Keratinocyte (primary cell): ENCODE measurements around the gene LY86. TPM values are rescaled to one million over a fixed set of nuclear protein-coding genes. Genes with fewer than 3 reads are reported as not detected.

Experiments
- DNase-seq: peaks from one replicate; pipeline ENCODE4 v3.0.0-alpha.2; 2011; ENCODE audit warnings: low read depth, missing footprints, low spot score
- FAIRE-seq: peaks from 2 replicates; lab custom pipeline; 2011; peaks lifted over from hg19 to GRCh38; lab: Jason Lieb, UNC
- H2AFZ ChIP-seq: 2 replicates; pipeline ENCODE4 v1.6.0; 2012; ENCODE audit warnings: low read length, control low read depth, inconsistent platforms; ENCODE audit not compliant: control insufficient read depth
- H3K27ac ChIP-seq: 2 replicates; pipeline ENCODE4 v1.5.1; 2011; ENCODE audit warnings: low read length; ENCODE audit not compliant: control insufficient read depth, insufficient read depth
- H3K27me3 ChIP-seq: 3 replicates; pipeline ENCODE4 v1.6.0; 2011; ENCODE audit warnings: low read length; ENCODE audit not compliant: control insufficient read depth, insufficient read depth; ENCODE audit errors: extremely low read depth
- H3K36me3 ChIP-seq, 2 experiments: 2 replicates in 1 of 2; 3 replicates in 1 of 2; pipeline ENCODE4 v1.5.1; 2011; ENCODE audit warnings: low read length in 2 of 2, mild to moderate bottlenecking in 1 of 2; ENCODE audit not compliant: control insufficient read depth in 2 of 2, insufficient read depth in 2 of 2; ENCODE audit errors: extremely low read depth in 1 of 2
- H3K4me1 ChIP-seq: 3 replicates; pipeline ENCODE4 v1.5.1; 2011; ENCODE audit warnings: low read length; ENCODE audit not compliant: control insufficient read depth, insufficient read depth; ENCODE audit errors: extremely low read depth
- H3K4me2 ChIP-seq: 3 replicates; pipeline ENCODE4 v1.6.0; 2011; ENCODE audit warnings: low read depth, low read length; ENCODE audit not compliant: control insufficient read depth, insufficient read depth; ENCODE audit errors: extremely low read depth
- H3K4me3 ChIP-seq, 3 experiments: fragments of 200-600 bp in 1 of 3; sonication (generic) in 1 of 3; 2 replicates in 2 of 3; 3 replicates in 1 of 3; pipeline ENCODE4 v1.5.1; 2011 to 2016; ENCODE audit warnings: low read length in 3 of 3, mild to moderate bottlenecking in 3 of 3, control low read depth in 2 of 3, inconsistent platforms in 1 of 3, low read depth in 1 of 3, mixed read lengths in 1 of 3, mixed run types in 1 of 3, moderate library complexity in 1 of 3; ENCODE audit not compliant: control insufficient read depth in 2 of 3, insufficient read depth in 2 of 3; ENCODE audit errors: extremely low read depth in 1 of 3
- H3K79me2 ChIP-seq: 2 replicates; pipeline ENCODE4 v1.6.0; 2012; ENCODE audit warnings: low read length; ENCODE audit not compliant: control insufficient read depth, insufficient read depth
- H3K9ac ChIP-seq: 3 replicates; pipeline ENCODE4 v1.6.0; 2011; ENCODE audit warnings: low read length; ENCODE audit not compliant: control insufficient read depth, insufficient read depth; ENCODE audit errors: extremely low read depth
- H3K9me1 ChIP-seq: 3 replicates; pipeline ENCODE4 v1.6.0; 2011; ENCODE audit warnings: low read length; ENCODE audit not compliant: control insufficient read depth, insufficient read depth; ENCODE audit errors: extremely low read depth
- H3K9me3 ChIP-seq: 2 replicates; pipeline ENCODE4 v1.5.1; 2012; ENCODE audit warnings: low read depth, low read length; ENCODE audit not compliant: control insufficient read depth
- H4K20me1 ChIP-seq: 3 replicates; pipeline ENCODE4 v1.6.0; 2011; ENCODE audit warnings: low read length; ENCODE audit not compliant: control insufficient read depth, insufficient read depth; ENCODE audit errors: extremely low read depth
- CTCF ChIP-seq, 3 experiments: IDR thresholded peaks in 1 of 3; conservative IDR thresholded peaks in 1 of 3; optimal IDR thresholded peaks in 1 of 3; 2 replicates in 2 of 3; 3 replicates in 1 of 3; pipeline versions ENCODE3 to v1.5.1; 2011; ENCODE audit warnings: low read length in 3 of 3, mild to moderate bottlenecking in 3 of 3, moderate library complexity in 2 of 3, control low read depth in 1 of 3, inconsistent platforms in 1 of 3; ENCODE audit not compliant: insufficient read depth in 2 of 3; ENCODE audit errors: extremely low read depth in 1 of 3
- EZH2 ChIP-seq: IDR thresholded peaks from one replicate; pipeline ENCODE4 v1.6.1; 2012; ENCODE audit warnings: inconsistent platforms, mild to moderate bottlenecking, low read length, moderate library complexity
- dilution Hi-C: fragments of 300-500 bp; cut with MboI; formaldehyde crosslinking; loops from one replicate; pipeline ENCODE4 v1.7.0; 2020; ENCODE audit warnings: low sequenced_read_pairs; ENCODE audit not compliant: extremely low pct_ligation_motif_present
- polyA plus RNA-seq, 5 experiments: library from polyadenylated mRNA; depleted of rRNA in 3 of 5; stranded (reverse) in 3 of 5; stranded (forward) in 1 of 5; unstranded in 1 of 5; fragments of >200 nt; gene quantifications; 1 replicate in 1 of 5; 2 replicates in 3 of 5; 3 replicates in 1 of 5; pipeline versions ENCODE4 v1.2.1 to v1.2.3, GENCODE V29; 2011 to 2012; ENCODE audit warnings: missing spikeins in 2 of 5, low read depth in 1 of 5, low replicate concordance in 1 of 5

The LY86 gene
- polyA plus RNA-seq, 1 donor (not counting 4 experiments of a cell fraction or from before 2014, with no cell fraction given) = not detected

- H3K4me1 ChIP-seq = no peaks in the 10 kb centered on the region
Observed at GRCh38 chr6:6623553-6623952, 35.0 kb downstream of the LY86 start.

GRCh38 chr6:6624269-6624990 is 35.9 kb downstream of the LY86 start:
- no peak for TF ChIP-seq EZH2
- TF ChIP-seq CTCF (optimal IDR thresholded peaks at IDR 0.05 in 1 of 3, IDR thresholded peaks at IDR 0.05 in 1 of 3, conservative IDR thresholded peaks at IDR 0.05 in 1 of 3; ENCODE audit: extremely low read depth in 1 of 3, insufficient read depth in 2 of 3, low read length in 3 of 3) = no peak
- Histone ChIP-seq H3K4me1 (no peaks in the 10 kb centered on the region), H4K20me1 (no peaks in the 10 kb centered on the region), H3K9me1 (no peaks in the 10 kb centered on the region), H3K4me3 (no peak overlapping the region), H2AFZ (no peak overlapping the region), H3K9me3 (no peaks in the 10 kb centered on the region), H3K36me3 (no peaks in the 10 kb centered on the region), H3K9ac (no peak overlapping the region), H3K27ac (no peak overlapping the region), H3K4me2 (no peak overlapping the region), H3K27me3 (peaks cover 3% of the 10 kb centered on the region), H3K79me2 (no peaks in the 10 kb centered on the region)
- FAIRE-seq = no peak
- dilution Hi-C loops = no loop called here
- no peak for DNase-seq

More at GRCh38 chr6:6623553-6623952, 35.0 kb downstream of the LY86 start:
- TF ChIP-seq CTCF (optimal IDR thresholded peaks at IDR 0.05 in 1 of 3, IDR thresholded peaks at IDR 0.05 in 1 of 3, conservative IDR thresholded peaks at IDR 0.05 in 1 of 3; ENCODE audit: extremely low read depth in 1 of 3, insufficient read depth in 2 of 3, low read length in 3 of 3) = no peak
- no peak for TF ChIP-seq EZH2
- no peaks in the 10 kb centered on the region for H3K79me2 ChIP-seq
- dilution Hi-C loops = no loop called here
- no peaks in the 10 kb centered on the region for H3K9me1 ChIP-seq
- H3K9ac ChIP-seq = no peak overlapping the region
- no peaks in the 10 kb centered on the region for H3K9me3 ChIP-seq
- H3K4me2 ChIP-seq = no peak overlapping the region
- FAIRE-seq (no peak), DNase-seq (no peak)
- H3K27ac ChIP-seq = no peak overlapping the region
- no peak overlapping the region for H2AFZ ChIP-seq
- H3K4me3 ChIP-seq = no peak overlapping the region
- H4K20me1 ChIP-seq = no peaks in the 10 kb centered on the region
- no peaks in the 10 kb centered on the region for H3K27me3 ChIP-seq
- no peaks in the 10 kb centered on the region for H3K36me3 ChIP-seq
